CD4-positive, alpha-beta T cell (primary cell): ENCODE results near the gene COA1. TPM values are rescaled to one million over a fixed set of nuclear protein-coding genes. Genes with fewer than 3 reads are reported as not detected.

ENCODE experiments used
- ATAC-seq: fragments of 200-7000 bp; cut with Tn5 transposase; one replicate; pipeline ENCODE4 v1.10.0; 2022; ENCODE audit warnings: mild to moderate bottlenecking; ENCODE audit not compliant: poor library complexity
- CTCF ChIA-PET: fragments of 350-600 bp; sonication (Branson Sonifier 250); formaldehyde crosslinking; loops from one replicate; lab custom pipeline; 2021; ENCODE audit warnings: antibody characterized with exemption, inconsistent platforms; lab: Charles Lee
- POLR2A ChIA-PET: fragments of 350-600 bp; sonication (Branson Sonifier 250); formaldehyde crosslinking; loops from one replicate; lab custom pipeline; 2021; ENCODE audit warnings: antibody characterized with exemption, inconsistent platforms; lab: Charles Lee
- DNase-seq, 14 experiments: peaks; one replicate each; pipeline ENCODE4 v3.0.0-alpha.2; 2013 to 2020; ENCODE audit warnings: mixed read lengths in 2 of 14
- H3K27ac ChIP-seq, 2 donors: one replicate each; pipeline versions ENCODE4 v1.5.1 to v1.7.0; 2013; ENCODE audit warnings: low read length in 2 of 2, low read depth in 1 of 2, mild to moderate bottlenecking in 1 of 2
- H3K27me3 ChIP-seq, 2 experiments: 1 replicate in 1 of 2; 2 replicates in 1 of 2; pipeline versions ENCODE4 v1.6.1 to v1.7.0; 2013; ENCODE audit warnings: low read length in 2 of 2, control low read depth in 1 of 2, mild to moderate bottlenecking in 1 of 2, moderate library complexity in 1 of 2; ENCODE audit not compliant: insufficient read depth in 2 of 2, control insufficient read depth in 1 of 2
- H3K36me3 ChIP-seq: one replicate; pipeline ENCODE4 v1.6.1; 2013; ENCODE audit warnings: low read length, control low read depth; ENCODE audit not compliant: insufficient read depth
- H3K4me1 ChIP-seq: one replicate; pipeline ENCODE4 v1.6.1; 2013; ENCODE audit warnings: low read length, control low read depth; ENCODE audit not compliant: insufficient read depth
- H3K4me3 ChIP-seq: one replicate; pipeline ENCODE4 v1.5.1; 2013; ENCODE audit warnings: mild to moderate bottlenecking, low read length, moderate library complexity
- H3K9me3 ChIP-seq, 2 experiments: 1 replicate in 1 of 2; 2 replicates in 1 of 2; pipeline versions ENCODE4 v1.6.1 to v1.7.0; 2013; ENCODE audit warnings: low read length in 2 of 2, mild to moderate bottlenecking in 2 of 2, control low read depth in 1 of 2, moderate library complexity in 1 of 2; ENCODE audit not compliant: control insufficient read depth in 1 of 2, insufficient read depth in 1 of 2
- H3K27ac Mint-ChIP-seq: one replicate; pipeline ENCODE4 v1.8.0; 2020; ENCODE audit warnings: mixed read lengths
- H3K27me3 Mint-ChIP-seq: one replicate; pipeline ENCODE4 v1.8.0; 2021; ENCODE audit warnings: mixed read lengths
- H3K36me3 Mint-ChIP-seq: one replicate; pipeline ENCODE4 v1.8.0; 2021; ENCODE audit warnings: low read depth, mixed read lengths
- H3K4me1 Mint-ChIP-seq: one replicate; pipeline ENCODE4 v1.8.0; 2021; ENCODE audit warnings: low read depth, mixed read lengths
- H3K4me3 Mint-ChIP-seq: one replicate; pipeline ENCODE4 v1.8.0; 2020; ENCODE audit warnings: mild to moderate bottlenecking, mixed read lengths
- H3K9me3 Mint-ChIP-seq: one replicate; pipeline ENCODE4 v1.8.0; 2020; ENCODE audit warnings: mixed read lengths
- CTCF ChIP-seq: fragments of 200-600 bp; IDR thresholded peaks from one replicate; pipeline ENCODE4 v1.8.0; 2022; ENCODE audit warnings: antibody characterized with exemption, mild to moderate bottlenecking
- intact Hi-C, 2 experiments: fragments of 100-400 bp; cut with DNase I in 1 of 2; cut with micrococcal nuclease in 1 of 2; formaldehyde crosslinking; loops; one replicate each; pipeline versions ENCODE4 v1.15.1 to v1.9.0; 2023 to 2025; cut with DNase I, micrococcal nuclease
- total RNA-seq, 174 experiments: library from RNA in 2 of 174; stranded (reverse) in 2 of 174; gene quantifications; one replicate each; pipeline ENCODE4 v1.2.3 and lab custom pipeline; 2021 to 2026

COA1 gene
- total RNA-seq, 2 experiments from 2014 or later = 78.9 to 80.7 TPM

GRCh38 chr7:43648473-43649406 is 80.6 kb downstream of the COA1 start:
- no peaks in the 10 kb centered on the region for H3K27me3 ChIP-seq
- peaks cover 15% of the 10 kb centered on the region for H3K36me3 ChIP-seq
- peak overlapping the region; percentile 75 to 96 for H3K27ac ChIP-seq
- H3K4me1 ChIP-seq = peaks cover 96% of the 10 kb centered on the region
- POLR2A ChIA-PET = interaction anchor here (0.8 to 11.1 kb wide), 21 partner anchors 10 to 760 kb away, joined by 3 to 300 read pairs (median 17); partner anchors contain the start of gene STK17A
- peak overlapping the region; percentile 56 for H3K4me3 ChIP-seq
- H3K4me3 Mint-ChIP-seq = peak overlapping the region; percentile 76
- ATAC-seq = peak; percentile 55
- no peaks in the 10 kb centered on the region for H3K9me3 Mint-ChIP-seq
- DNase-seq = peak; percentile 53 to 95 (median 68)
- peaks cover 89% of the 10 kb centered on the region for H3K4me1 Mint-ChIP-seq
- H3K9me3 ChIP-seq = no peaks in the 10 kb centered on the region
- CTCF ChIA-PET = interaction anchor here (0.7 to 12.7 kb wide), 7 partner anchors 10 to 64 kb away, joined by 3 to 167 read pairs (median 7); partner anchors contain the start of gene STK17A
- TF ChIP-seq CTCF = no peak
- no peaks in the 10 kb centered on the region for H3K27me3 Mint-ChIP-seq
- peaks cover 25% of the 10 kb centered on the region for H3K36me3 Mint-ChIP-seq
- peak overlapping the region; percentile 87 for H3K27ac Mint-ChIP-seq
- intact Hi-C loops = loop anchor here in 1 of 2 experiments (1.0 to 5.0 kb wide), 7 partner anchors 11 to 62 kb away; no protein-coding TSS in a partner anchor

- Histone ChIP-seq H3K27ac (peak overlapping the region; percentile 75 to 96), H3K36me3 (peaks cover 24% of the 10 kb centered on the region), H3K9me3 (no peaks in the 10 kb centered on the region), H3K4me3 (peak overlapping the region; percentile 56), H3K27me3 (no peaks in the 10 kb centered on the region), H3K4me1 (peaks cover 97% of the 10 kb centered on the region)
- H3K27me3 Mint-ChIP-seq = no peaks in the 10 kb centered on the region
- H3K27ac Mint-ChIP-seq = peak overlapping the region; percentile 87
- H3K9me3 Mint-ChIP-seq = no peaks in the 10 kb centered on the region
- ChIA-PET POLR2A (interaction anchor here (0.6 to 11.1 kb wide), 15 partner anchors 9 to 420 kb away, joined by 3 to 300 read pairs (median 23); partner anchors contain the start of gene STK17A), CTCF (interaction anchor here (0.7 to 12.7 kb wide), 7 partner anchors 9 to 63 kb away, joined by 3 to 167 read pairs (median 7); partner anchors contain the start of gene STK17A)
- H3K36me3 Mint-ChIP-seq = peaks cover 32% of the 10 kb centered on the region
- TF ChIP-seq CTCF = no peak
- DNase-seq (peak in 9 of 14 experiments; percentile 32 to 69 (median 50)), ATAC-seq (peak; percentile 16)
- H3K4me1 Mint-ChIP-seq = peaks cover 95% of the 10 kb centered on the region
- H3K4me3 Mint-ChIP-seq = peak overlapping the region; percentile 76
- intact Hi-C loops = loop anchor here (1.0 to 5.0 kb wide), 6 partner anchors 11 to 52 kb away; no protein-coding TSS in a partner anchor
These were observed 81.5 kb downstream of the COA1 start for GRCh38 chr7:43647673-43648472.

- intact Hi-C loops = loop anchor here (2.0 to 5.0 kb wide), 2 partner anchors 17 to 35 kb away; no protein-coding TSS in a partner anchor
- H3K27ac ChIP-seq = peak overlapping the region; percentile 75 to 96
- peak overlapping the region; percentile 76 for H3K4me3 Mint-ChIP-seq
- no peak for DNase-seq
- ATAC-seq = no peak
- peak overlapping the region; percentile 56 for H3K4me3 ChIP-seq
- no peaks in the 10 kb centered on the region for H3K9me3 ChIP-seq
- CTCF ChIA-PET = interaction anchor here (1.0 to 12.7 kb wide), 4 partner anchors 8 to 63 kb away, joined by 4 to 167 read pairs (median 34); partner anchors contain the start of gene STK17A
- H3K27me3 Mint-ChIP-seq = no peaks in the 10 kb centered on the region
- no peaks in the 10 kb centered on the region for H3K27me3 ChIP-seq
- peaks cover 96% of the 10 kb centered on the region for H3K4me1 ChIP-seq
- no peaks in the 10 kb centered on the region for H3K9me3 Mint-ChIP-seq
- peaks cover 97% of the 10 kb centered on the region for H3K4me1 Mint-ChIP-seq
- no peak for TF ChIP-seq CTCF
- POLR2A ChIA-PET = interaction anchor here (0.6 to 11.1 kb wide), 11 partner anchors 8 to 420 kb away, joined by 3 to 300 read pairs (median 45); partner anchors contain the start of gene STK17A
- H3K27ac Mint-ChIP-seq = peak overlapping the region; percentile 87
- H3K36me3 ChIP-seq = peaks cover 24% of the 10 kb centered on the region
- H3K36me3 Mint-ChIP-seq = peaks cover 38% of the 10 kb centered on the region
These were observed 82.0 kb downstream of the COA1 start for GRCh38 chr7:43647339-43647672.
